DND-41 (cell line): ENCODE measurements around the gene TAF1D.

Experiments used
- ATAC-seq: fragments of 200-7000 bp; cut with Tn5 transposase; 3 replicates; pipeline ENCODE4 v1.9.1; 2021; ENCODE audit warnings: low read depth; ENCODE audit not compliant: insufficient read depth
- DNase-seq: peaks from one replicate; pipeline ENCODE4 v3.0.0-alpha.2; 2020
- H2AFZ ChIP-seq: 2 replicates; pipeline ENCODE4 v1.6.0; 2012; ENCODE audit warnings: low read depth, low read length
- H3K27ac ChIP-seq: 2 replicates; pipeline ENCODE4 v1.5.1; 2012; ENCODE audit warnings: low read length, inconsistent platforms
- H3K27me3 ChIP-seq: fragments of 200-600 bp; sonication (generic); 2 replicates; pipeline ENCODE4 v1.6.0; 2012; ENCODE audit warnings: low read length, mild to moderate bottlenecking, inconsistent platforms; ENCODE audit not compliant: insufficient read depth, poor library complexity
- H3K36me3 ChIP-seq: 2 replicates; pipeline ENCODE4 v1.5.1; 2012; ENCODE audit warnings: low read length, inconsistent platforms; ENCODE audit not compliant: insufficient read depth
- H3K4me1 ChIP-seq: 2 replicates; pipeline ENCODE4 v1.5.1; 2012; ENCODE audit warnings: mild to moderate bottlenecking, low read length; ENCODE audit not compliant: insufficient read depth
- H3K4me2 ChIP-seq: 2 replicates; pipeline ENCODE4 v1.6.0; 2012; ENCODE audit warnings: mild to moderate bottlenecking, moderate library complexity, low read length, inconsistent platforms; ENCODE audit not compliant: insufficient read depth
- H3K4me3 ChIP-seq, 2 experiments: fragments of 200-600 bp in 1 of 2; shearing (Covaris generic) in 1 of 2; 2 replicates each; pipeline ENCODE4 v1.5.1; 2012 to 2016; ENCODE audit warnings: inconsistent platforms in 2 of 2, low read length in 2 of 2, mild to moderate bottlenecking in 2 of 2, low read depth in 1 of 2, moderate library complexity in 1 of 2
- H3K79me2 ChIP-seq: 2 replicates; pipeline ENCODE4 v1.6.0; 2012; ENCODE audit warnings: low read length, inconsistent platforms; ENCODE audit not compliant: insufficient read depth
- H3K9ac ChIP-seq: 2 replicates; pipeline ENCODE4 v1.6.0; 2012; ENCODE audit warnings: low read depth, mild to moderate bottlenecking, inconsistent platforms, low read length, moderate library complexity
- H3K9me3 ChIP-seq: 2 replicates; pipeline ENCODE4 v1.5.1; 2012; ENCODE audit warnings: low read length, moderate library complexity, mild to moderate bottlenecking, inconsistent platforms; ENCODE audit not compliant: insufficient read depth, severe bottlenecking
- H4K20me1 ChIP-seq: 2 replicates; pipeline ENCODE4 v1.6.0; 2012; ENCODE audit warnings: low read length; ENCODE audit not compliant: insufficient read depth
- CTCF ChIP-seq: IDR thresholded peaks from 2 replicates; pipeline ENCODE4 v1.5.1; 2012; ENCODE audit warnings: borderline replicate concordance, low read length, moderate library complexity, mild to moderate bottlenecking; ENCODE audit not compliant: poor library complexity, severe bottlenecking; ENCODE audit errors: extremely low read depth
- EZH2 ChIP-seq: IDR thresholded peaks from 3 replicates; pipeline ENCODE4 v1.6.1; 2012; ENCODE audit warnings: borderline replicate concordance, low read depth, mild to moderate bottlenecking, moderate library complexity, low read length, inconsistent platforms; ENCODE audit not compliant: severe bottlenecking

TAF1D gene

GRCh38 chr11:93686226-93686625 lies 55.1 kb downstream of the TAF1D start:
- no peak for DNase-seq
- Histone ChIP-seq H4K20me1 (0 out of 2 replicates have a peak, but pooled peaks cover 6% of the 10 kb centered on the region), H3K4me1 (no peaks in the 10 kb centered on the region), H3K27me3 (no peaks in the 10 kb centered on the region), H3K36me3 (peaks cover 88% of the 10 kb centered on the region), H2AFZ (no peak overlapping the region), H3K27ac (no peak overlapping the region), H3K4me2 (no peak overlapping the region), H3K4me3 (no peak overlapping the region), H3K9me3 (no peaks in the 10 kb centered on the region), H3K79me2 (peaks cover 2% of the 10 kb centered on the region; the same call in 1 of the 2 replicates), H3K9ac (no peak overlapping the region)
- no peak for TF ChIP-seq EZH2
- no peak for TF ChIP-seq CTCF
- ATAC-seq = no peak
